ENCODE measurements around the gene CYP2W1. TPM values are rescaled to one million over a fixed set of nuclear protein-coding genes. Genes with fewer than 3 reads are reported as not detected.
A peak's percentile ranks its signal among the peaks of the same experiment; 100 is the strongest.
"Not testable (repeated sequence)": the region's sequence is repeated elsewhere in the genome, so short reads cannot be mapped to it uniquely, and the experiment has no call there.

CYP2W1 gene
- total and polyA plus RNA-seq, 10 donors, result 0.05 to 1.2 (median 0.39) TPM; not detected in 2

GRCh38 chr7:1033546-1034145 is 50.7 kb downstream of the CYP2W1 start:
- no peaks in the 10 kb centered on the region for H3K9me3 ChIP-seq
- WGBS, 5 donors, result 75 to 83% (median 82%) methylated on average over 20 of the region's 20 CpGs
- no peaks in the 10 kb centered on the region for H3K36me3 ChIP-seq
- intact Hi-C loops (cut with DNase I; ENCODE audit: low total_unique reads), result no loop called here
- TF ChIP-seq POLR2AphosphoS5 (IDR thresholded peaks at IDR 0.05) (no peak), POLR2A (IDR thresholded peaks at IDR 0.05) (no peak), CTCF (IDR thresholded peaks at IDR 0.05 in 8 of 11, conservative IDR thresholded peaks at IDR 0.05 in 3 of 11) (no peak)
- no peak overlapping the region for H3K4me3 ChIP-seq
- H3K27ac ChIP-seq, result no peak overlapping the region
- peak; percentile 68 for DNase-seq
- no peaks in the 10 kb centered on the region for H3K27me3 ChIP-seq (replicated peaks in 1 of 7)
- H3K4me1 ChIP-seq, result peaks cover 5 to 26% (median 14%) of the 10 kb centered on the region in 6 donors

- H3K27ac ChIP-seq; H3K9me3 ChIP-seq; DNase-seq; H3K27me3 ChIP-seq (replicated peaks in 1 of 7); H3K4me3 ChIP-seq; H3K36me3 ChIP-seq; intact Hi-C loops (cut with DNase I; ENCODE audit: low total_unique reads): not testable (repeated sequence)
- H3K4me1 ChIP-seq, result peaks cover 0 to 14% (median 3%) of the 10 kb centered on the region in 6 donors
- 92 to 100% (median 95%) methylated on average over 1 of the region's 1 CpG for WGBS, 5 donors
Observed at GRCh38 chr7:1034769-1035168, 51.8 kb downstream of the CYP2W1 start.

GRCh38 chr7:1036164-1036928 is 53.4 kb downstream of the CYP2W1 start:
- WGBS, 5 donors, result 93 to 97% (median 96%) methylated on average over 23 to 40 of the region's 40 CpGs
- H3K4me1 ChIP-seq, result peaks cover 0 to 14% (median 2%) of the 10 kb centered on the region in 6 donors
- not testable (repeated sequence) for H3K9me3 ChIP-seq

More at GRCh38 chr7:1036164-1036928, 53.4 kb downstream of the CYP2W1 start:
- intact Hi-C loops (cut with DNase I; ENCODE audit: low total_unique reads); H3K27me3 ChIP-seq (replicated peaks in 1 of 7); H3K4me3 ChIP-seq; H3K27ac ChIP-seq; H3K36me3 ChIP-seq: not testable (repeated sequence)
- peak; percentile 23 for DNase-seq

Small RNA genes lying within 50 kb of the gene (microRNA-seq; reads per million reads assigned to microRNA genes)
- gene MIR339, result 732 to 1,139 (median 1,089) reads per million in 3 donors

Small RNA genes lying within 50 kb of the gene (small RNA-seq; reads per million reads assigned to genes)
- gene MIR339, result 1.4 to 3.3 (median 3.2) reads per million in 4 donors

Other genes with a start within 250 kb of the CYP2W1 start
- 100 to 1,000 TPM; 103 to 181 (median 154) TPM for gene SUN1, start 150.7 kb upstream of the CYP2W1 start, total RNA-seq
- 10 to 100 TPM; 33.2 to 59.5 (median 54.9) TPM for gene SUN1, start 150.7 kb upstream of the CYP2W1 start, polyA plus RNA-seq
- 10 to 100 TPM; 25.4 to 39.5 (median 34.4) TPM for gene GET4, start 106.6 kb upstream of the CYP2W1 start, total RNA-seq
- 10 to 100 TPM; 40.0 to 63.0 (median 53.9) TPM for gene GET4, start 106.6 kb upstream of the CYP2W1 start, polyA plus RNA-seq
- 10 to 100 TPM; 18.1 to 35.4 (median 25.7) TPM for gene ADAP1, start 28.5 kb upstream of the CYP2W1 start, total RNA-seq
- 10 to 100 TPM in 2 of 3 donors, 1 to 10 TPM in 1; 8.7 to 38.6 (median 12.8) TPM for gene ADAP1, start 28.5 kb upstream of the CYP2W1 start, polyA plus RNA-seq
- 10 to 100 TPM; 12.4 to 29.1 (median 18.9) TPM for gene COX19, start 7.6 kb upstream of the CYP2W1 start, total RNA-seq
- 1 to 10 TPM; 7.1 to 8.9 (median 7.2) TPM for gene COX19, start 7.6 kb upstream of the CYP2W1 start, polyA plus RNA-seq
- gene GPR146, start 61.4 kb downstream of the CYP2W1 start, total RNA-seq, result 10 to 100 TPM in 5 of 7 donors, 1 to 10 TPM in 2; 7.1 to 19.2 (median 13.3) TPM
- 1 to 10 TPM; 3.9 to 7.3 (median 5.0) TPM for gene GPR146, start 61.4 kb downstream of the CYP2W1 start, polyA plus RNA-seq
- gene GPER1, start 104.9 kb downstream of the CYP2W1 start, total RNA-seq, result 10 to 100 TPM in 1 of 7 donors, 1 to 10 TPM in 6; 3.0 to 14.2 (median 6.1) TPM
- gene GPER1, start 104.9 kb downstream of the CYP2W1 start, polyA plus RNA-seq, result 1 to 10 TPM; 3.7 to 6.4 (median 3.9) TPM
- gene ZFAND2A, start 177.0 kb downstream of the CYP2W1 start, total RNA-seq, result 10 to 100 TPM; 18.3 to 40.3 (median 22.9) TPM
- gene ZFAND2A, start 177.0 kb downstream of the CYP2W1 start, polyA plus RNA-seq, result 10 to 100 TPM; 31.4 to 41.7 (median 32.7) TPM
- gene UNCX, start 249.7 kb downstream of the CYP2W1 start, total RNA-seq, result not detected
- not detected for gene UNCX, start 249.7 kb downstream of the CYP2W1 start, polyA plus RNA-seq